ENCODE results near the gene PLCH1. TPM values are rescaled to one million over a fixed set of nuclear protein-coding genes. Genes with fewer than 3 reads are reported as not detected.

The PLCH1 gene
- total and polyA plus RNA-seq, 9 of the 15 experiments (the other 6 are each of a cell fraction or from before 2014, with no cell fraction given), result 0.17 to 0.62 (median 0.40) TPM

GRCh38 chr3:155683344-155683720 is 61.5 kb downstream of the PLCH1 start (continued):
- no peak for TF ChIP-seq ZBTB8A (IDR thresholded peaks at IDR 0.05; ENCODE audit: partially characterized antibody)

- Histone ChIP-seq H3K79me2 (ENCODE audit: control insufficient read depth, insufficient read depth, low read length) (no peaks in the 10 kb centered on the region), H3K9ac (ENCODE audit: insufficient read depth in 1 of 2, low read depth in 2 of 2, low read length in 2 of 2) (no peak overlapping the region), H3K27ac (ENCODE audit: extremely low read depth, low read depth, low read length) (no peak overlapping the region), H3K4me3 (no peak overlapping the region), H3K27me3 (ENCODE audit: control insufficient read depth in 2 of 2, insufficient read depth in 2 of 2, low read length in 2 of 2) (peaks cover 4 to 8% of the 10 kb centered on the region in 2 experiments; a peak in 3 of 5 replicates), H3K4me1 (replicated peaks in 1 of 2; ENCODE audit: control insufficient read depth in 2 of 2, insufficient read depth in 2 of 2, low read length in 2 of 2) (no peaks in the 10 kb centered on the region), H3K4me2 (ENCODE audit: insufficient read depth, low read length) (no peak overlapping the region), H3K9me3 (replicated peaks; ENCODE audit: control insufficient read depth, insufficient read depth, low read depth, low read length) (no peaks in the 10 kb centered on the region), H4K20me1 (replicated peaks; ENCODE audit: control insufficient read depth, insufficient read depth, low read length) (no peaks in the 10 kb centered on the region; the same call in 1 of the 2 replicates), H2AFZ (ENCODE audit: low read depth, low read length) (no peak overlapping the region), H3K36me3 (ENCODE audit: control insufficient read depth, insufficient read depth, low read length) (no peaks in the 10 kb centered on the region), H3K9me1 (ENCODE audit: control insufficient read depth, insufficient read depth, low read length) (no peaks in the 10 kb centered on the region)
- no peak for DNase-seq (ENCODE audit: extremely low read depth in 1 of 4, low spot score in 3 of 4)
- CTCF ChIA-PET (ENCODE audit: low intra/inter-chr PET ratio), result no interaction called here
- in situ Hi-C loops (cut with MboI), result no loop called here
- ATAC-seq, result no peak
- intact Hi-C loops (cut with micrococcal nuclease), result no loop called here
- BruUV-seq (replicated peaks), result no TSS peak
- WGBS (ENCODE audit: insufficient coverage, low coverage, missing lambda C conversion rate), result 0% methylated on average over 3 of the region's 3 CpGs
- TF ChIP-seq EGR1 (conservative IDR thresholded peaks at IDR 0.05) (no peak), MTA2 (IDR thresholded peaks at IDR 0.05; ENCODE audit: low read depth) (no peak), STAT6 (CRISPR knock-in tag; IDR thresholded peaks at IDR 0.05) (no peak), ARID1B (IDR thresholded peaks at IDR 0.05) (no peak)
- POLR2A ChIA-PET, result no interaction called here
- no peak for FAIRE-seq
Observed at GRCh38 chr3:155682426-155683343, 62.2 kb downstream of the PLCH1 start.

All from K562 (cell line).